Erythroblast (primary cell): ENCODE results near the gene FUZ.

Source experiments
- GATA1 ChIP-seq: IDR thresholded peaks from 2 replicates; pipeline ENCODE4 v1.6.1; 2011; ENCODE audit warnings: low read depth, mild to moderate bottlenecking, control low read depth, low read length, moderate library complexity
- POLR2A ChIP-seq: IDR thresholded peaks from 2 replicates; pipeline ENCODE4 v1.6.1; 2011; ENCODE audit warnings: mild to moderate bottlenecking, low read length

DNA sequence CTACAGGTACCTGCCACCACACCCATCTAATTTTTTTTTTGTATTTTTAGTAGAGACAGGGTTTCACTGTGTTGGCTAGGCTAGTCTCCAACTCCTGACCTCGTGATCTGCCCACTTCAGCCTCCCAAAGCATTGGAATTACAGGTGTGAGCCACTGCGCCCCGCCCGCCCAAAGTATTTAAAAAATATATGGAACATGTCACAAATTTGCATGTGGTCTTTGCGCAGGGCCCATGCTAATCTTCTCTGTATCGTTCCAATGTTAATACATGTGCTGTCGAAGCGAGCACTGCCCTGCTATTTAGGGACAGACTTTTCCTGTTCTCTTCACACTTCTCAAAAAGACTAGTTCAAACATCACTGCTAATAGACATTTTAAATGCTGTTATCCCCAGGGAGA, 48.8 kb downstream of the FUZ start:
- no peak for TF ChIP-seq POLR2A
- no peak for TF ChIP-seq GATA1
